Stimulated activated CD4-positive, alpha-beta T cell treated with anti-CD3 and anti-CD28 coated beads, Interleukin-2, amount 100 ng/mL, for 48 hours (primary cell): ENCODE data around the gene CFAP100.

ENCODE experiments used
- DNase-seq, 2 donors: peaks; one replicate each; pipeline ENCODE4 v3.0.0-alpha.2; 2020

CFAP100 gene

GRCh38 chr3:126357295-126358037 lies 37.2 kb upstream of the CFAP100 start, which contains the start of gene KLF15:
Gene KLF15 (minus strand): TSS chr3:126357408. CDS start chr3:126352922, 4,486 bp downstream.
- DNase-seq: peak; percentile 70 to 76

GRCh38 chr3:126358038-126358815 lies 36.5 kb upstream of the CFAP100 start:
- no peak for DNase-seq

GRCh38 chr3:126358816-126359181 lies 35.9 kb upstream of the CFAP100 start:
- no peak for DNase-seq

- DNase-seq: no peak
Measured at GRCh38 chr3:126360046-126360713, 34.5 kb upstream of the CFAP100 start.

GRCh38 chr3:126360714-126361060 lies 34.0 kb upstream of the CFAP100 start:
- DNase-seq: no peak

GRCh38 chr3:126361211-126361610 lies 33.5 kb upstream of the CFAP100 start:
- no peak for DNase-seq

- no peak for DNase-seq
Measured at GRCh38 chr3:126364130-126364695, 30.5 kb upstream of the CFAP100 start.

- no peak for DNase-seq
Measured at GRCh38 chr3:126364731-126365301, 29.9 kb upstream of the CFAP100 start.

- DNase-seq: no peak
Measured at GRCh38 chr3:126365351-126366277, 29.1 kb upstream of the CFAP100 start.

- DNase-seq: no peak
Measured at GRCh38 chr3:126367316-126367805, 27.3 kb upstream of the CFAP100 start.

GRCh38 chr3:126369490-126369889 lies 25.2 kb upstream of the CFAP100 start:
- no peak for DNase-seq

GRCh38 chr3:126370055-126370454 lies 24.7 kb upstream of the CFAP100 start:
- DNase-seq: no peak

- no peak for DNase-seq
Measured at GRCh38 chr3:126370606-126371005, 24.1 kb upstream of the CFAP100 start.

GRCh38 chr3:126371096-126371705 lies 23.5 kb upstream of the CFAP100 start:
- DNase-seq: no peak

- no peak for DNase-seq
Measured at GRCh38 chr3:126372413-126373145, 22.1 kb upstream of the CFAP100 start.

- DNase-seq: no peak
Measured at GRCh38 chr3:126373146-126373613, 21.5 kb upstream of the CFAP100 start.

- no peak for DNase-seq
Measured at GRCh38 chr3:126373682-126374601, 20.8 kb upstream of the CFAP100 start.

GRCh38 chr3:126375835-126376331 lies 18.8 kb upstream of the CFAP100 start:
- DNase-seq: no peak

GRCh38 chr3:126376444-126376843 lies 18.3 kb upstream of the CFAP100 start:
- no peak for DNase-seq
